NCI-H2171 (cell line): ENCODE results near the gene ROCK1.
"Not testable (repeated sequence)": the region's sequence is repeated elsewhere in the genome, so short reads cannot be mapped to it uniquely, and the experiment has no call there.

ENCODE experiments used
- DNase-seq: peaks from one replicate; lab custom pipeline; 2025; lab: John Stamatoyannopoulos, UW

Gene ROCK1

DNA sequence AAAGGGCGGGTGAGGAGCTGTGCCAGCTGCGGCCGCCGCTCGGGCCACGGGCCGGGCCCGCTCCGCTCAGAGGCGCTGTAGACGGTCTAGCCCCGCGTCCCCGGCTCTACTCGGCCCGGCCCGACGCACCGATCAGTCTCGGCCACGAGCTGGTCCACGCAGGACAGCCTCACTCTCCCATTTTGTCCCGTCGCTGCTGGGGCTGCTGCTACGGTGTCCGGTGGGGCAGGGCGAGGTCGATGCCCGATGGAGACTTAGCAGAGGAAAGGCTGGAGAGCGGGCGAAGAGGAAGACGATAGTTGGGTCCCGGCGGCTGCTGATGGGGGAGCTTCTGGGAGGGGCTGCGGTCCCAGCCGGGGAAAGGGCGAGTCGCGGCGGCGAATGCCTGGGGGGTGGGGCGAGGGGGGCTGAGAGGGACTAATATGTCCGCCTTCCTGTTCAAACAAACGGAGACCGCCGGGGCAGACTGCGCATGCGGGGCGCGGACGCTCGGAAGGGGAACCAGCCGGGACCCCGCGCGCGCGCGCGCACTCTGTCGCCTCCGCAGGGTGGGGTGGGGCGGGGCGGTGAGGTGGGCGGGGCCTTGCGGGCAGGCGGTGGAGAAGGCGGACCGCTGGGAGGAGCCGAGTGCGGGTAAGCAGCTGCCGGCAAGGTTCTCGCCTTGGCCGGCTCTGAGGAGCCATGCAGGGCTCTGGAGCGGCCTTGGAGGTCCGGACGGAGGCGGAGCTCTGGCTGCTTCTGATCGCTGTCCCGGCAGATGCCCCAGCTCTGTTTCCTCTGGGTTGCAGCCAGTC is at the start of gene ROCK1:
Gene ROCK1, minus strand, starts transcription at position 468 of the 794 bp plus-strand sequence. CDS start 903 bp downstream, outside the sequence.
- DNase-seq = peak; percentile 90

GRCh38 chr18:21155443-21155842 is 43.8 kb upstream of the ROCK1 start:
- no peak for DNase-seq

DNA sequence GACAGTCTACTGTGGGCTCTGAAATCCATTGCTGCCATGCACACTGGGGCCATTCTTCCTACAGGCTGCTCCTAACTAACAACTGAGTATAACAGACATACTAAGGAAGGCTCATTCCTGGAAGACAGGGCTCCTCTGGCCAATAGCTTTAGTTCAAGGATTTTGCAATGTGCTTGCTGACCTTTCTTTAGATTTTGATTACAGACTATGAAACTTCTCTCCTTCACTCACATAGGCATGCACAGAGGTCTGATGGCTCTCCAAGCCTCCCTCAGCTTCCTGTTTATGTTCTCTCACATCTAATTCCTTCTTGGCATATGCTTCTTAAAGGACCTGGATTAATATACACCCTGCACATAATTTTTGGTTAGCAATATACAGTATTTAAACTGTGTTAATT is 34.4 kb upstream of the ROCK1 start:
- DNase-seq = no peak

GRCh38 chr18:21145371-21145770 is 33.8 kb upstream of the ROCK1 start:
- DNase-seq = no peak

DNA sequence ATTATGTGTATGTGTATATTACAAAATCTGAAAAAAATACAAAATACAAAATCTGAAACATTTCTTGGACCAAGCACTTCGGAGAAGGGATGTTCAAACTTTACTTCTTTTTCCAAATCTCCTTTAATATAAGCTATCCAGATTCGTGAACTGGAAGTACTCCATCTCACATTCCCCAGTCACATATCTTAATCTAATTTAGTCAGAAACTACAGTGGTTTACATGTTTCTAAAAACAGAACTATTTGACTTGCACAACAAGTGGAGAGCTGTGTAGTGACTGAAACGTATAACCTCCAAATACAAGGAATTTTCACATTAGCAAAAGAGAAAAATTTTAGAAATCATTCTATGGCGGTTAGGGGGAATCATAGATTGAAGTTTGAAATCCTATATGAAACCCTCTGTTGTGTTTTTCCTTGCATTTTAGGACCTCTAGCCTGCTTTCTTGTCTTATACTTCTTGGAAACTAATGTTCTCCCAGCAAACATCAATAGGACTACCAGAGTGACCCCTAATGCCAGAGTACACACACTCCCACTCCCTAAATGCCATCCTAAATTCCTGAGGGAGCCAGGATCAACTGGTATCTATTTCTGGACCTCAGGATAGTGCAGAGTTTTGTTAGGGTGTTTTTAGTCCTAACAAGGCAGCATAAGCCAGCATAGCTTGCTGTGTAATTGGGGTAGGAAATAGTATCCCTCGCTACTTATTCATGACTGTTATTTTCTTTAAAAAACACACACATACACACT is 30.2 kb upstream of the ROCK1 start:
- no peak for DNase-seq

DNA sequence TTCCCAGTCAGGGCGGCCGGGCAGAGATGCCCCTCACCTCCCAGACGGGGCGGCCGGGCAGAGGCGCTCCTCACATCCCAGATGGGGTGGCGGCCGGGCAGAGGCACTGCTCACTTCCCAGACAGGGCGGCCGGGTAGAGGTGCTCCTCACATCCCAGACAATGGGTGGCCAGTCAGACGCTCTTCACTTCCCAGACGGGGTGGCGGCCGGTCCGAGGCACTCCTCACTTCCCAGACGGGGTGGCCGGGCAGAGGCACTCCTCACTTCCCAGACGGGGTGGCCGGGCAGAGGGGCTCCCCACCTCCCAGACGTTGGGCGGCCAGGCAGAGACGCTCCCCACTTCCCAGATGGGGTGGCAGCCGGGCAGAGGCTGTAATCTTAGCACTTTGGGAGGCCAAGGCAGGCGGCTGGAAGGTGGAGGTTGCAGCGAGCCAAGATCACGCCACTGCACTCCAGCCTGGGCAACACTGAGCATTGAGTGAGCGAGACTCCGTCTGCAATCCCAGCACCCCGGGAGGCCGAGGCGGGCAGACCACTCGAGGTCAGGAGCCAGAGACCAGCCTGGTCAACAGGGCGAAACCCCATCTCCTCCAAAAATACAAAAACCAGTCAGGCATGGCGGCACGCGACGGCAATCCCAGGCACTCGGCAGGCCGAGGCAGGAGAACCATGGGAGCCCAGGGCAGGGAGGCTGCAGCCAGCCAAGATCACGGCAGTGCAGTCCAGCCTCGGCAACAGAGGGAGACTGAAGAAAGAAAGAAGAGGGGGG is 26.3 kb upstream of the ROCK1 start:
- DNase-seq = not testable (repeated sequence)

GRCh38 chr18:21134895-21135294 is 23.3 kb upstream of the ROCK1 start:
- DNase-seq = no peak

- DNase-seq = no peak
Observed at GRCh38 chr18:21132398-21132918, 20.8 kb upstream of the ROCK1 start.

DNA sequence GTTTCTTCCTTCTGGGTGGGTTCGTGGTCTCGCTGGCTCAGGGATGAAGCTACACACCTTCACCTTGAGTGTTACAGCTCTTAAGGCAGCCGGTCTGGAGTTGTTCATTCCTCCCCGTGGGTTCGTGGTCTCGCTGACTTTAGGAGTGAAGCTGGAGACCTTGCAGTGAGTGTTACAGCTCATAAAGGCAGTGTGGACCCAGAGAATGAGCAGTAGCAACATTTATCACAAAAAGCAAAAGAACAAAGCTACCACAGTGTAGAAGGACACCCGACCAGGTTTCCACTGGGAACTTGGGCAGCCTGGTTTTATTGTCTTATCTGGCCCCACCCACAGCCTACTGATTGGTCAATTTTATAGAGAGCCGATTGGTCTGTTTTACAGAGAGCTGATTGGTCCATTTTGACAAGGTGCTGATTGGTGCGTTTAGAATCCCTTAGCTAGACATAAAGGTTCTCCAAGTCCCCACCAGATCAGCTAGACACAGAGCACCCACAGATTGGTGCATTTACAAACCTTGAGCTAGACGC is 20.1 kb upstream of the ROCK1 start:
- DNase-seq = no peak

GRCh38 chr18:21129566-21130216 is 18.1 kb upstream of the ROCK1 start:
- no peak for DNase-seq

GRCh38 chr18:21123290-21123926 is 11.8 kb upstream of the ROCK1 start:
- DNase-seq = no peak

DNA sequence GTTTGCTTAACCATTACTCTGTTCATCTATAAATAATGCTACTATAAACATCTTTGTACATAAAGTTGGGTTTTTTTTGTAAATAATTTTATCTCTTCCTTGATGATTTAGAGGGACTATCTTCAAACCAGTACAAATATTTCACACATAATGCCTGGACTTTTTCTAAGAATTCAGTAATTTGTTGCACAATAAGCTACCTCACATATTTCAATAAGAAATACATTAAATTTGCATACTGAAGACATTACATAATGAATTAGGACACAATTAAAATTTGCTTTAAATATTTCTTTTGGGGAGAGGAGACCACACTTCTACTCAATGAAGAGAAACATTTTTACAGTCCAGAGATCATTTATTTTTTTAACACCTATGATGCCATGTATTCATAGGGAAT is 7.2 kb upstream of the ROCK1 start:
- no peak for DNase-seq

GRCh38 chr18:21117409-21118131 is 6.0 kb upstream of the ROCK1 start:
- DNase-seq = no peak

- DNase-seq = no peak
Observed at GRCh38 chr18:21115519-21116411, 4.2 kb upstream of the ROCK1 start.

DNA sequence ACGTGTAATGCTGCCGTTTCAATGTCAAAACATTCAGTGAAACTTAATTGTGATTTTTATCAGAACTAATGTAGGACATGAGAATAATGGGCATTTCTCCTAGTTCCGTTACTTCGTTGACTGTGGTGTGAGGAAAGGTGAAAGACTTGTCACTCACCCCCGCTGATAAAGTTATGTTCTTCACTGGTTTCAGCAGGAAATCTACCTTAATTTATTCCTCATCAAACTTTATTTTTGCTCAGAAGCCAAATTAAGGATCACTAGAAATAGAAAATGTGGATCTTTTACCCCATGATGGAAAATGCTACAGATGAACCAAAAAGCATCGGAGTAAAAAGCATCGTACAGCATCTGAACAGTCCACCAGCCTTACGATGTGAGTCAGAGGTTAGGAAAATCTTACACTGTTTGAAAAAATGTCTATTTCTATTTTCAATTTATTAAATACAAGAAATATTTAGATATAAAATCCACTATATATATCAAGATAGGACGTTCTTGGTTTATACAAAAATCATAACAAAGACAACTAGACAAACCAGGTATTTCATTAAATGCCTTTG is 1.0 kb upstream of the ROCK1 start:
- no peak for DNase-seq

DNA sequence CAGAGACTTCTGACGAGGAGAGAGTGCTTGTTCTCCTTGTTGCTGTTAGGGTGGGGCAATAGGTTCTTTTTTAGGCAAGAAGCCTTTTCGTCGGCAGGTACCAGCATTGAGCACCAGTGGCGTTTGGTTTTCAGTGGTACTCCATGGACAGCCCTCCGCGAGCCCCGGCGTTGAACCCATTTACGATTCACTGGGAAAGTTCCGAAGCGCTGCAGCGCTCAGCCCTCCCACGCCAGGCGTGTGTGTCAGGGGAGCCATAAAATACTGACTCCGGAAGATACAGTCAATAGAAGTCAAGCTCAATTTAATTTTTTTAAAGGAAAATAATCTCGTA is 494 bp upstream of the ROCK1 start:
- DNase-seq = peak; percentile 37

- DNase-seq = peak; percentile 29
Observed at GRCh38 chr18:21110713-21111345, 784 bp downstream of the ROCK1 start.

- no peak for DNase-seq
Observed at GRCh38 chr18:21109936-21110712, 1.5 kb downstream of the ROCK1 start.
